ENCODE data around the gene PLAAT1. TPM values are rescaled to one million over a fixed set of nuclear protein-coding genes. Genes with fewer than 3 reads are reported as not detected.

The PLAAT1 gene
- total RNA-seq, 1 experiment from 2014 or later, result not detected

- no peak for DNase-seq (ENCODE audit: low read depth, low spot score)
- Histone ChIP-seq H3K27me3 (ENCODE audit: insufficient read depth, low read length) (0 out of 2 replicates have a peak, but pooled peaks cover 8% of the 10 kb centered on the region), H3K79me2 (ENCODE audit: insufficient read depth, low read length) (no peaks in the 10 kb centered on the region), H3K9ac (ENCODE audit: low read length) (no peak overlapping the region), H4K20me1 (ENCODE audit: insufficient read depth) (no peaks in the 10 kb centered on the region), H3K4me3 (replicated peaks in 1 of 2; ENCODE audit: low read depth in 1 of 2, low read length in 2 of 2) (no peak overlapping the region), H3K36me3 (ENCODE audit: control insufficient read depth in 1 of 2, insufficient read depth in 2 of 2, low read length in 2 of 2) (no peaks in the 10 kb centered on the region), H3K9me2 (ENCODE audit: insufficient read depth) (no peaks in the 10 kb centered on the region), H3K4me1 (ENCODE audit: control insufficient read depth in 1 of 2, insufficient read depth in 2 of 2, low read length in 2 of 2) (no peaks in the 10 kb centered on the region), H2AFZ (ENCODE audit: low read depth, low read length, poor library complexity, severe bottlenecking) (no peak overlapping the region), H3K27ac (ENCODE audit: low read depth, low read length) (no peak overlapping the region), H3K9me3 (ENCODE audit: control insufficient read depth in 1 of 2, insufficient read depth in 1 of 2, low read depth in 1 of 2, low read length in 2 of 2) (no peaks in the 10 kb centered on the region), H3K4me2 (ENCODE audit: low read length) (no peak overlapping the region)
- BruUV-seq (replicated peaks), result no TSS peak
- TF ChIP-seq JUND (IDR thresholded peaks at IDR 0.05) (no peak), ZFX (IDR thresholded peaks at IDR 0.05) (no peak), RAD21 (IDR thresholded peaks at IDR 0.05; ENCODE audit: low read depth) (no peak), ZNF274 (IDR thresholded peaks at IDR 0.05; ENCODE audit: low read depth, low read length) (no peak), EGR1 (IDR thresholded peaks at IDR 0.05; ENCODE audit: low read depth) (no peak), EZH2phosphoT487 (IDR thresholded peaks at IDR 0.05; ENCODE audit: borderline replicate concordance) (no peak)
- intact Hi-C loops (cut with micrococcal nuclease), result no loop called here
- ChIA-PET POLR2A (interaction anchor here (0.6 kb wide), 1 partner anchor 11 kb away, joined by 3 read pairs; no protein-coding TSS in a partner anchor), RAD21 (ENCODE audit: low non-redundant PET in 1 of 2, low total read pairs in 2 of 2, uncharacterized antibody in 2 of 2, unreplicated experiment in 2 of 2) (no interaction called here), CTCF (no interaction called here)
- no peak for ATAC-seq
Observed at GRCh38 chr3:193237030-193237429, 4.0 kb upstream of the PLAAT1 start.

GRCh38 chr3:193240436-193240849 is 579 bp upstream of the PLAAT1 start:
- no peak overlapping the region for H3K4me2 ChIP-seq (ENCODE audit: low read length)
- intact Hi-C loops (cut with micrococcal nuclease), result no loop called here

More at GRCh38 chr3:193240436-193240849, 579 bp upstream of the PLAAT1 start:
- no peaks in the 10 kb centered on the region for H3K36me3 ChIP-seq (ENCODE audit: control insufficient read depth in 1 of 2, insufficient read depth in 2 of 2, low read length in 2 of 2)
- no peaks in the 10 kb centered on the region for H3K4me1 ChIP-seq (ENCODE audit: control insufficient read depth in 1 of 2, insufficient read depth in 2 of 2, low read length in 2 of 2)
- no TSS peak for BruUV-seq (replicated peaks)
- ChIA-PET POLR2A (no interaction called here), CTCF (no interaction called here), RAD21 (ENCODE audit: low non-redundant PET in 1 of 2, low total read pairs in 2 of 2, uncharacterized antibody in 2 of 2, unreplicated experiment in 2 of 2) (no interaction called here)
- no peaks in the 10 kb centered on the region for H3K79me2 ChIP-seq (ENCODE audit: insufficient read depth, low read length)
- no peak overlapping the region for H3K9ac ChIP-seq (ENCODE audit: low read length)
- H3K27me3 ChIP-seq (ENCODE audit: insufficient read depth, low read length), result 0 out of 2 replicates have a peak, but pooled peaks cover 8% of the 10 kb centered on the region
- H2AFZ ChIP-seq (ENCODE audit: low read depth, low read length, poor library complexity, severe bottlenecking), result no peak overlapping the region
- ATAC-seq (no peak), DNase-seq (ENCODE audit: low read depth, low spot score) (no peak)
- no peak overlapping the region for H3K4me3 ChIP-seq (replicated peaks in 1 of 2; ENCODE audit: low read depth in 1 of 2, low read length in 2 of 2)
- H3K9me3 ChIP-seq (ENCODE audit: control insufficient read depth in 1 of 2, insufficient read depth in 1 of 2, low read depth in 1 of 2, low read length in 2 of 2), result no peaks in the 10 kb centered on the region
- no peak overlapping the region for H3K27ac ChIP-seq (ENCODE audit: low read depth, low read length)
- no peaks in the 10 kb centered on the region for H4K20me1 ChIP-seq (ENCODE audit: insufficient read depth)
- no peak for TF ChIP-seq CTCF (IDR thresholded peaks at IDR 0.05 in 2 of 3, conservative IDR thresholded peaks at IDR 0.05 in 1 of 3; ENCODE audit: borderline replicate concordance in 1 of 3, insufficient read depth in 1 of 3, low read depth in 2 of 3, low read length in 2 of 3)
- no peak for TF ChIP-seq ELF1 (IDR thresholded peaks at IDR 0.05; ENCODE audit: borderline replicate concordance, low read depth)
- no peak for TF ChIP-seq ATF3 (IDR thresholded peaks at IDR 0.05)
- no peak for TF ChIP-seq JUND (IDR thresholded peaks at IDR 0.05)
- no peak for TF ChIP-seq REST (IDR thresholded peaks at IDR 0.05; ENCODE audit: low read depth)
- TF ChIP-seq RAD21 (IDR thresholded peaks at IDR 0.05; ENCODE audit: low read depth), result no peak
- TF ChIP-seq YY1 (IDR thresholded peaks at IDR 0.05; ENCODE audit: extremely low read depth, insufficient replicate concordance, low read depth, low read length), result no peak
- no peak for TF ChIP-seq ZFX (IDR thresholded peaks at IDR 0.05)
- TF ChIP-seq EZH2 (IDR thresholded peaks at IDR 0.05), result no peak
- no peak for TF ChIP-seq CEBPB (IDR thresholded peaks at IDR 0.05; ENCODE audit: low read depth)
- TF ChIP-seq SRF (IDR thresholded peaks at IDR 0.05; ENCODE audit: low read depth), result no peak
- no peak for TF ChIP-seq SP1 (IDR thresholded peaks at IDR 0.05; ENCODE audit: low read depth)
- no peaks in the 10 kb centered on the region for H3K9me2 ChIP-seq (ENCODE audit: insufficient read depth)
